NCI-H526 treated with DMSO at 0.1 percent for 48 hours (cell line): Measurements from ENCODE around the gene RASA2.
A peak's percentile ranks its signal among the peaks of the same experiment; 100 is the strongest.
"Not testable (repeated sequence)": the region's sequence is repeated elsewhere in the genome, so short reads cannot be mapped to it uniquely, and the experiment has no call there.

Source experiments
- DNase-seq: peaks from one replicate; lab custom pipeline; 2025; lab: John Stamatoyannopoulos, UW

Gene RASA2

GRCh38 chr3:141459008-141459407 is 27.8 kb upstream of the RASA2 start:
- no peak for DNase-seq

GRCh38 chr3:141460097-141460704 is 26.6 kb upstream of the RASA2 start:
- peak; percentile 69 for DNase-seq

- peak; percentile 19 for DNase-seq
These were observed 24.5 kb upstream of the RASA2 start for GRCh38 chr3:141462176-141462859.

- no peak for DNase-seq
These were observed 21.6 kb upstream of the RASA2 start for GRCh38 chr3:141465221-141465620.

- DNase-seq, result no peak
These were observed 20.1 kb upstream of the RASA2 start for GRCh38 chr3:141466633-141467169.

DNA sequence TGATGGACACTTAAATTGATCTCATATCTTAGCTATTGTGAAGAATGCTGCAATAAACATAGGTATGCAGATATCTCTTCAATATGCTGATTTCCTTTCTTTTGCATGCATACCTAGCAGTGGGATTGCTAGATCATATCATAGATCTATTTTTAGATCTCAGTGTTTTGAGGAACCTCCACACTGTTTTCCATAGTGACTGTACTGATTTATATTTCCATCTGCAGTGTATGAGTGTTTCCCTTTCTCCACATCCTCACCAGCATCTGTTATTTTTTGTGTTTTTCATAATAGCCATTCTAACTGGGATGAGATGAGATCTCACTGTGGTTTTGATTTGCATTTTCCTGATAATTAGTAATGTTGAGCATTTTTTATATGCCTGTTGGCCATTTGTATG is 17.1 kb upstream of the RASA2 start:
- no peak for DNase-seq

- DNase-seq, result no peak
These were observed 15.7 kb upstream of the RASA2 start for GRCh38 chr3:141471160-141471559.

DNA sequence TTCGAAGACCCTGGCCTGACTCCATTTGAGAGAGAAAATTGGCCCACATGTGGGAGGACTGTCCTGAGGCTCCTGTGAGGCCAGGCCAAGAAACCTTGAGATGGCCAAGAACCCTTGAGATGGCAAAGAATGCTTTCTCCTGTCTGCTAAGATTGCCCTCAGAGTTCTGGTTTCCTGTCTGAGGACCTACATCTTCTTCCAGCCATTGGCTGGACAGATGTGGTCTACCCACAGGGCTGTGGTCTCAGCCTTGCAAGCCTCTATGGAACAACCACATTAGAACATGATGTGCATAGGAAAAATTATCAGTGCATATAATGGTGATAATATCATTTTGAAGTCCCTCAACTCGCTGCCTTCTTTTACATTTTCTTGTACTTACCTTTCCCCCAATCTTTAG is 10.8 kb upstream of the RASA2 start:
- DNase-seq, result no peak

DNA sequence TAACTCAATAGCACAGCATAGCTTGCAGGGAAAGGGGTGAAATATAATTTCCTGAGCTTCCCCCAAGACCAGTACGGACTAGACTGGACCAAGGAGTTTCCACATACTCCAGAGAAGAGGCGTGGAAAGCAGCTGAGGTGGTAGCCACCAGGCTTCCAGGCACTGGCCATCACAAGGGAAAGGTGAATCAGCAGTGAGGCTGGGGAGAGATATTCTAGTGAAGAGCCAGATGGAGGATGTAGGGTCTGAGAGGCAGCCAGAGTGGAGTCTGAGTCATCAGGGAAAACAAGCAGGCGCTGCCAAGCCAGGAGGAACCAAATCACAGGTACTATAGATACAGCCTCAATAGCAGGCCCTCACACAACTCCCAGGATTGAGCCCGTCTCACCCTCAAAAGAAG is 9.6 kb upstream of the RASA2 start:
- DNase-seq, result no peak

GRCh38 chr3:141478139-141478538 is 8.7 kb upstream of the RASA2 start:
- no peak for DNase-seq

DNA sequence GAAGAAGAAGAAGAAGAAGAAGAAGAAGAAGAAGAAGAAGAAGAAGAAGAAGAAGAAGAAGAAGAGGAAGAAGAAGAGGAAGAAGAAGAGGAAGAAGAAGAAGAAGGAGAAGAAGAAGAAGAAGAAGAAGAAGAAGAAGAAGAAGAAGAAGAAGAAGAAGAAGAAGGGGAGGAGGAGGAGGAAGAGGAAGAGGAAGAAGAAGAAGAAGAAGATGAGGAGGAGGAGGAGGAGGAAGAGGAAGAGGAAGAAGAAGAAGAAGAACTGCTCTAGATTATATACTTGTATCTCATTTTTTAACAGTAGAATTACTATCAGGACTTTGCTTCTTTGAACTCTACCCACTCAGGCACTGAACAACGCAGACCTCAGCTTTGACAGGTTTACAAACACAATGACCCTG is 8.0 kb upstream of the RASA2 start:
- not testable (repeated sequence) for DNase-seq

- no peak for DNase-seq
These were observed 4.4 kb upstream of the RASA2 start for GRCh38 chr3:141482245-141482922.

GRCh38 chr3:141484701-141485287 is 2.0 kb upstream of the RASA2 start:
- DNase-seq, result no peak

DNA sequence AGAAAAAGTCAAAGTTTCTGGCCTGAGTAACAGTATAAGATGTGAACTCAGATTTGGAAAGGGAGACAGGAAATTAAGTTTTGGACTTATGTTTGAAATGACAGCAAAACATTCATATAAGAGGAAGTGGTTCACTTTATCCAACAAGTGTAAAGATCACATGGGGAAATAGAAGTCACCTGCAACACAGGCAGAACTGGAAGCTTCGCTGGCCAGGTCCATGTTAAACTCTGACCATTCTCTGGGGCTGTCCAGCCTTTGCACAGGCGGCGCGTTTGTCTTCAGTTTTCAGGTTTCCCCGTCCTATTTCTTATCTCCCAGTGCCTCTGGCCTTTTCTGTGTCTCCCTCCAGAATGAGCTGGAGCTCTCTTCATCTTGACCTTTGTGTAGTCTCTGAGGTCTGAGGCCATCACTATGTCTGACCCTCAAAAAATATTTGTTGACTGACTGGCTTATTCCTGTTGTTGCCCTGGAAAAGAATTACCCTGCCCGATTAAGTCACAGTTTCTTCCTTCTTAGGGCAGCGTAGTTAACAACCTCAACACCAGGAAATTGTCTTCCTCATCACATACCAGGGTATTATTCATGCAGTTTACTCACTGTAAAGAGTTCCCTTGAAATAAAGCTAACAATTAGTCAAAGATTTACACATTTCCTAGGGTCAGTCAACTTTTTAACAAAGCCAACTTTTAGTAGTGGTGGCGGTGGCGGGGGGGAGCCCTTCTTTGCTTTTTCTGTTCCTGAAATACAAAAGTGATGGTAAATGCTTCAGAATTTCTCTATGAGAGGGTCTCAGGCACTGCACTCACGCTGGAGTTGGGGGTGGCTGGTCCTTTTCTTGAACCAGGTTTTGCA is 959 bp upstream of the RASA2 start:
- no peak for DNase-seq

GRCh38 chr3:141486496-141486745 is 406 bp upstream of the RASA2 start:
- DNase-seq, result no peak

DNA sequence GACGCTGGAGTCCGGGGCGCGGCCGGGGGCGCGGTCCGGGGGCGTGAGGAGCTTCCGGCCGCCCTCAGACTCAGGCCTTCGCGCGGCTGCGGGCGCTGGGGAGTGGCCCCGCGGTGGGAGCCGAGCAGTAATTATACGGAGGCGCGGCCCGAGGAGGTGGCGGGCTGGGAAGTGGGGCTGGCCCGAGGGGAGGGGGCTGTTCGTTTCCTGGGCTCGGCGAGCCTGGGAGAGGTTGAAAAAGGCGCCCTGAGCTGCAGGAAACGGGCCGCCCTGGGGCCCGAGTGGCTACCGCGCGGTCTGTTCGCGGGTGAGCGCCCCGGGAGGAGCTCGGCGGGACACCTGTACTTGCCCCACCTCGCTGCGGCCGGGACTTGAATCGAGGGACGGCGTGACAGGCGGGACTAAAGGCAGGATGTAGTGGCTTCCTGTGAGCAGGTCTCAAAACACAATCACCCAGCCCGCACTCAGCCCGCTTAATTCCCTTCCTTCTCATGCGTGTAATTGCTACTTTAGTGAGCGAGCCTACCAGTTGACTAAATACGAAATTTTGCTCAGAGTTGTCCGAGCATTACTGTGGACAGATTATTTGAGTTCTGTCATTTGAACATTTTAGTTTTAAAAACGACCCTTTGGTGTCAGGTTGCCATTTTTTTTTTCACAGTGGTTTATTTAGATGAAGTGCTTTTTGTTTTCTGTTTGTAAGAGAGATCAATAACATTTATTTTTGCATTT is 860 bp downstream of the RASA2 start:
- peak; percentile 64 for DNase-seq

GRCh38 chr3:141489203-141489602 is 2.4 kb downstream of the RASA2 start:
- DNase-seq, result no peak

- no peak for DNase-seq
These were observed 4.3 kb downstream of the RASA2 start for GRCh38 chr3:141491081-141491480.

DNA sequence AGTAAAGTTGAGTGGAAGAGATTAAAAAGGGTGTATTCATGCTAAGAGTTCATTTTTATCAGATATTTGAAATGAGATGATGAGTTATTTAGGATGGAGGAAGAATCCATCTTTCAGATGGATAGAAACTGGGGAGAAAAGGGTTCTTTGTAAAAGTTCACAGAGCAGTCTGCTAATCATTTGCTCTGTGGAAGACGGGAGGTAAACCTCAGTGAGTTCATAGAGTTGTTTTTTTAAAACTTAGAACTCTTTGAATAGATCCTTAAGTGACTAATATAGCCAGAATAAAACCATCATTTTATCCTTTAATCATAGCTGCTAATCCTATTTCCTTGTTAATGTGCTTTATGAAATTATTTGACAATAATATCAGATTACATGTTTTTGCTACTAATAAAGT is 5.1 kb downstream of the RASA2 start:
- no peak for DNase-seq

GRCh38 chr3:141493184-141493583 is 6.4 kb downstream of the RASA2 start:
- no peak for DNase-seq

DNA sequence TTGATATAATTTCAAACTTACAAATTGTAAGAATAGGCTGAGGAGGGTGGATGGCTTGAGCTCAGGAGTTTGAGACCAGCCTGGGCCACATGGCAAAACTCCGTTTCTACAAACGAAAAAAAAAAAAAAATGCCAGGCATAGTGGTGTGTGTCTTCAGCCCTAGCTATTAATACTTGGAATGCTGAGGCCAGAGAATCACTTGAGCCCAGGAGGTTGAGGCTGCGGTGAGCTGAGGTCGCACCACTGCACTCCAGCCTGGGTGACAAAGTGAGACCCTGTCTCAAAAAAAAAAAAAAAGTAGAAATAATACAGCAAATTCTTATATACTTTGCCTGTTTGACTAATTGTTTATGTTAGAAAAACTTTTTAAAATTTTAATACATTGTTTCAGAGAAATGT is 10.8 kb downstream of the RASA2 start:
- not testable (repeated sequence) for DNase-seq
